ENCODE data around the gene TTN. TPM values are rescaled to one million over a fixed set of nuclear protein-coding genes. Genes with fewer than 3 reads are reported as not detected.

TTN gene
- total RNA-seq, 1 donor from 2014 or later: 2.0 TPM

DNA sequence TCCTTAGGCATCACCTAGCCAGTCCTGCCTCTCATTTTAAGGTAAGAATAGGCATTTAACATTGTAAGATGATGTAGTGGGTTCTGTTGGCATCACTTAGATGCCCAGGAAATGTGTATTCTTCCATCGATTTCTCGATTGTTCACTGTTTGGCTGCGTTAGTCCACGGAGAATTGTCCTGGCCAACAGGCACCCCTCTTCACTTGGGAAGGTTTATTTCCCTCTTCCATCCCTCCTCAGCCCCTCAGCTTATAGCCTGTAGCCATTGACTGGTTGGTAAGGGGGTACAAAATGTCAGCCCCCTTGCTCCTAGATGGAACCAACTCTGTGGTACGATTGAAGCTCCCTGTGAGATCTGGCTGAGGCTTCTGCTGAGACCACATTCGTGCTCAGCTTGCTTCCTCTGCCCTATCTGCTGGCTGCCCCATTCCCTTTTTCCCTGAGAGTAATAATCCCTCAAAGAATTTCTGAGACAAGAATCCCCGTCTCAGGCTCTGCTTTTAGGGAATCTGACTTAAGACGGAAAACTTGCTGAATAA, 283.6 kb downstream of the TTN start:
- Histone ChIP-seq H3K27me3 (no peaks in the 10 kb centered on the region), H3K9me3 (no peaks in the 10 kb centered on the region), H3K27ac (peak overlapping the region; percentile 68), H3K36me3 (no peaks in the 10 kb centered on the region), H3K4me1 (peaks cover 13% of the 10 kb centered on the region), H3K4me3 (peak overlapping the region; percentile 50 to 56)
- TF ChIP-seq POLR2AphosphoS5 (IDR thresholded peaks at IDR 0.05; ENCODE audit: insufficient read depth in 1 of 2, low read depth in 1 of 2) (no peak), POLR2A (IDR thresholded peaks at IDR 0.05) (no peak)
- TF ChIP-seq, protein P1, sequence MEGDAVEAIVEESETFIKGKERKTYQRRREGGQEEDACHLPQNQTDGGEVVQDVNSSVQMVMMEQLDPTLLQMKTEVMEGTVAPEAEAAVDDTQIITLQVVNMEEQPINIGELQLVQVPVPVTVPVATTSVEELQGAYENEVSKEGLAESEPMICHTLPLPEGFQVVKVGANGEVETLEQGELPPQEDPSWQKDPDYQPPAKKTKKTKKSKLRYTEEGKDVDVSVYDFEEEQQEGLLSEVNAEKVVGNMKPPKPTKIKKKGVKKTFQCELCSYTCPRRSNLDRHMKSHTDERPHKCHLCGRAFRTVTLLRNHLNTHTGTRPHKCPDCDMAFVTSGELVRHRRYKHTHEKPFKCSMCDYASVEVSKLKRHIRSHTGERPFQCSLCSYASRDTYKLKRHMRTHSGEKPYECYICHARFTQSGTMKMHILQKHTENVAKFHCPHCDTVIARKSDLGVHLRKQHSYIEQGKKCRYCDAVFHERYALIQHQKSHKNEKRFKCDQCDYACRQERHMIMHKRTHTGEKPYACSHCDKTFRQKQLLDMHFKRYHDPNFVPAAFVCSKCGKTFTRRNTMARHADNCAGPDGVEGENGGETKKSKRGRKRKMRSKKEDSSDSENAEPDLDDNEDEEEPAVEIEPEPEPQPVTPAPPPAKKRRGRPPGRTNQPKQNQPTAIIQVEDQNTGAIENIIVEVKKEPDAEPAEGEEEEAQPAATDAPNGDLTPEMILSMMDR (IDR thresholded peaks at IDR 0.05): no peak
- DNase-seq (ENCODE audit: extremely low spot score in 2 of 2): no peak
- intact Hi-C loops (cut with DNase I): no loop called here

DNA sequence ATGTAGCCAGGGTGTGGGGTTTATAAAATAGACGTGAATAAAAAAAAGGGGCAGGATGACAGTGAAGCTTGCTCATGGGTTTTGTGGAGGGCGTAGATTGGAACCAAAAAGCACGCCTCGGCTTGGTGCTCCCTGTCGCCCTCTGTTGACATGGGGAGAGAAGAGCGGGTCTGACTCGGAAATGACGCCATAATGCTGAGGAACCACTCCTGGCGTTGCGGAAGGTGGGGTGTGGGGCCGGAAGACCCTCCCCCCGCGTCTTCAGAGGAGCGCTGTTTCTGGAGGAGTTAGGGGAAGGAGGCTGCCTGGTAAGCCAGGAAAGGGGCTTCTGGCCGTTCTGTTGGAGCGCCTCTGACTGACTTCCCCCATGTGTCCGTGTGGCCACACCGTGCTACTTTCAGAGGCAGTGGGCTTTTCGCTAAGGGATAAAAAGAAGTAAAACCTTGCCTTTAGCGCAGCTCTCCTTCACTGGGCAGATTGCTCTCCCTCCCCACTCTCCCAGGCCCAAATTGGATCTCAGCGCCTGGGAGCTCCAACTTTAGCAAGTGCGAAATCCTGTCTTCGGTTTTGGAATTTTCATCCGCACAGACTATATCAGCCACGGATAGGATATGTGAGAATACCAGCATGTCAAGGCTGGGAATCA, 284.1 kb downstream of the TTN start:
- peaks cover 13% of the 10 kb centered on the region for H3K4me1 ChIP-seq
- H3K36me3 ChIP-seq: no peaks in the 10 kb centered on the region
- H3K27me3 ChIP-seq: no peaks in the 10 kb centered on the region
- H3K4me3 ChIP-seq: peak overlapping the region; percentile 50 to 56
- DNase-seq (ENCODE audit: extremely low spot score in 2 of 2): no peak
- no peaks in the 10 kb centered on the region for H3K9me3 ChIP-seq
- TF ChIP-seq, protein P1 (IDR thresholded peaks at IDR 0.05): peak; percentile 41 to 66 (median 54)
- TF ChIP-seq POLR2A (IDR thresholded peaks at IDR 0.05) (no peak), POLR2AphosphoS5 (IDR thresholded peaks at IDR 0.05; ENCODE audit: insufficient read depth in 1 of 2, low read depth in 1 of 2) (peak; percentile 61 to 78)
- intact Hi-C loops (cut with DNase I): no loop called here
- peak overlapping the region; percentile 68 for H3K27ac ChIP-seq

DNA sequence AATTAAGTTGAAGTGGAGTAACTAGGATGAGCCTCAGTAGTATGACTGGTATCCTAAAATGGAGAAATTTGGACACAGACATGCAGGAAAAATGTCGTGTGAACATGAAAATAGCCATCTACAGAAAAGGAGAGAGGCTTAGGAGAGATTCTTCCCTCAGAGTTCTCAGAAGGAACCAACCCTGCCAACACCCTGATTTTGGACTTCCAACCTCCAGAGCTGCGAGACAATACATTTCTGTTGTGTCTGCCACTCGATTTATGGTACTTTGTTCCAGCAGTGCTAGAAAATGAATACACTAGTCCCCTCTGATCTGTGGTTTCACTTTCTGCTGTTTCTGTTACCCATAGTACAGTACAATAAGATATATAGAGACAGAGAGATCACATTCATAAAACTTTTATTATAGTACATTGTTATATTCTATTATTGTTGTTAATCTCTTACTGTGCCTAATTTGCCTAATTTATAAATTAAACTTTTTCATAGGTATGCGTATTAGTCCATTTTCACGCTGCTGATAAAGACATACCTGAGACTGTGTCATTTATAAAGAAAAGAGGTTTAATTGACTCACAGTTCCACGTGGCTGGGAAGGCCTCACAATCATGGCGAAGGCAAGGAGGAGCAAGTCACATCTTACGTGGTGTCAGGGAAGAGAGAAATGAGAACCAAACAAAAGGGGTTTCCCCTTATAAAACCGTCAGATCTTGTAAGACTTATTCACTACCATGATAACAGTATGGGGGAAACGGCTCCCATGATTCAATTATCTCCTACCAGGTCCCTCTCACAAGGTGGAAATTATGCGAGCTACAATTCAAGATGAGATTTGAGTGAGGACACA, 285.7 kb downstream of the TTN start:
- DNase-seq (ENCODE audit: extremely low spot score in 2 of 2): no peak
- Histone ChIP-seq H3K9me3 (no peaks in the 10 kb centered on the region), H3K27ac (no peak overlapping the region), H3K36me3 (no peaks in the 10 kb centered on the region), H3K27me3 (no peaks in the 10 kb centered on the region), H3K4me1 (peaks cover 13% of the 10 kb centered on the region), H3K4me3 (no peak overlapping the region)
- intact Hi-C loops (cut with DNase I): no loop called here
- TF ChIP-seq POLR2AphosphoS5 (IDR thresholded peaks at IDR 0.05; ENCODE audit: insufficient read depth in 1 of 2, low read depth in 1 of 2): no peak
- TF ChIP-seq POLR2A (IDR thresholded peaks at IDR 0.05): no peak
- TF ChIP-seq, protein P1 (IDR thresholded peaks at IDR 0.05): no peak

DNA sequence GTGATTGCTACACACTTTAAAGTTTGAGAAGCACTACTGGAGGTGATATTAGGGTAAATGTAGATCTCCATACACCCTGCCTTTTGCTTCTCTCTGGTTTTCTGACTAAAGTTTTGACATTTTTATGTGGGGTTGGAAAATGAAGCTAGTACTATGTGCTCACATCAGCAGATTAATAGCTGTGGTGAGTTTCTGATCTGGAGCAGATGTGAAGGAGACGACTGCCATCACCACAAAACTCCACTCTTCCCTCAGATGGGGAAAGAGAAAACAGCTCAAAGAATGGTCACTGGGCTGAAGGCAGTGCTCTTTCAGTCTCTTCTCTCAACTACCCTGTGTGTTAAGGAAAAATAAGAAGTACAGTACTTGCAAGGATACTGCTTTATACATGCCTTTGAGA, 289.7 kb downstream of the TTN start:
- no peaks in the 10 kb centered on the region for H3K27me3 ChIP-seq
- H3K36me3 ChIP-seq: no peaks in the 10 kb centered on the region
- no peak overlapping the region for H3K27ac ChIP-seq
- no peaks in the 10 kb centered on the region for H3K9me3 ChIP-seq
- no peak for DNase-seq (ENCODE audit: extremely low spot score in 2 of 2)
- H3K4me3 ChIP-seq: no peak overlapping the region
- intact Hi-C loops (cut with DNase I): no loop called here
- H3K4me1 ChIP-seq: no peaks in the 10 kb centered on the region
- TF ChIP-seq, protein P1 (IDR thresholded peaks at IDR 0.05): no peak
- TF ChIP-seq POLR2AphosphoS5 (IDR thresholded peaks at IDR 0.05; ENCODE audit: insufficient read depth in 1 of 2, low read depth in 1 of 2) (no peak), POLR2A (IDR thresholded peaks at IDR 0.05) (no peak)

All from vagina (tissue), 2 donors.